SW 1271 (cell line): ENCODE data around the gene CC2D1B.
A peak's percentile ranks its signal among the peaks of the same experiment; 100 is the strongest.
"Not testable (repeated sequence)": the region's sequence is repeated elsewhere in the genome, so short reads cannot be mapped to it uniquely, and the experiment has no call there.

ENCODE experiments used
- DNase-seq, 2 experiments: peaks; one replicate each; lab custom pipeline; 2025; lab: John Stamatoyannopoulos, UW

CC2D1B gene

GRCh38 chr1:52365746-52366516 is at the start of gene CC2D1B:
Gene CC2D1B (minus strand): TSS chr1:52366205. CDS start chr1:52364620, 1,585 bp downstream.
- peak; percentile 73 to 91 for DNase-seq

- DNase-seq: no peak
Observed at GRCh38 chr1:52414942-52415341, 48.9 kb upstream of the CC2D1B start.

GRCh38 chr1:52413410-52413989 is 47.5 kb upstream of the CC2D1B start:
- DNase-seq: no peak

- DNase-seq: no peak
Observed at GRCh38 chr1:52404975-52405338, 39.0 kb upstream of the CC2D1B start.

GRCh38 chr1:52404116-52404974 is 38.3 kb upstream of the CC2D1B start, which contains the start of the genes ORC1 and PRPF38A:
Gene ORC1 (minus strand): TSS chr1:52404423. CDS start chr1:52402223, 2,200 bp downstream.
Gene PRPF38A (plus strand): TSS chr1:52404602. CDS start chr1:52404750, 148 bp downstream.
- DNase-seq: peak; percentile 77 to 93

GRCh38 chr1:52403566-52404115 is 37.6 kb upstream of the CC2D1B start:
- DNase-seq: peak in 1 of 2 experiments; percentile 53

GRCh38 chr1:52402860-52403240 is 36.8 kb upstream of the CC2D1B start:
- DNase-seq: no peak

- DNase-seq: no peak
Observed at GRCh38 chr1:52400131-52400530, 34.1 kb upstream of the CC2D1B start.

- DNase-seq: no peak
Observed at GRCh38 chr1:52399629-52400028, 33.6 kb upstream of the CC2D1B start.

GRCh38 chr1:52393174-52393573 is 27.2 kb upstream of the CC2D1B start:
- no peak for DNase-seq

- no peak for DNase-seq
Observed at GRCh38 chr1:52386458-52386857, 20.5 kb upstream of the CC2D1B start.

- no peak for DNase-seq
Observed at GRCh38 chr1:52385376-52385775, 19.4 kb upstream of the CC2D1B start.

- DNase-seq: not testable (repeated sequence)
Observed at GRCh38 chr1:52369851-52370250, 3.8 kb upstream of the CC2D1B start.

- DNase-seq: peak in 1 of 2 experiments; percentile 12
Observed at GRCh38 chr1:52368383-52369172, 2.6 kb upstream of the CC2D1B start.

GRCh38 chr1:52367272-52367671 is 1.3 kb upstream of the CC2D1B start:
- no peak for DNase-seq

GRCh38 chr1:52366517-52366827 is 467 bp upstream of the CC2D1B start:
- DNase-seq: no peak

GRCh38 chr1:52365071-52365745 is 797 bp downstream of the CC2D1B start:
- DNase-seq: peak; percentile 54 to 57

- DNase-seq: no peak
Observed at GRCh38 chr1:52364235-52364839, 1.7 kb downstream of the CC2D1B start.

GRCh38 chr1:52360595-52360968 is 5.4 kb downstream of the CC2D1B start:
- no peak for DNase-seq
